GM19035 (cell line): Measurements from ENCODE around the gene SOD2.
"Not testable (repeated sequence)": the region's sequence is repeated elsewhere in the genome, so short reads cannot be mapped to it uniquely, and the experiment has no call there.

Experiments
- ATAC-seq: cut with Tn5 transposase; IDR thresholded peaks from one replicate; pipeline ENCODE4 v1.9.1; 2021; ENCODE audit not compliant: unreplicated experiment

The SOD2 gene

DNA sequence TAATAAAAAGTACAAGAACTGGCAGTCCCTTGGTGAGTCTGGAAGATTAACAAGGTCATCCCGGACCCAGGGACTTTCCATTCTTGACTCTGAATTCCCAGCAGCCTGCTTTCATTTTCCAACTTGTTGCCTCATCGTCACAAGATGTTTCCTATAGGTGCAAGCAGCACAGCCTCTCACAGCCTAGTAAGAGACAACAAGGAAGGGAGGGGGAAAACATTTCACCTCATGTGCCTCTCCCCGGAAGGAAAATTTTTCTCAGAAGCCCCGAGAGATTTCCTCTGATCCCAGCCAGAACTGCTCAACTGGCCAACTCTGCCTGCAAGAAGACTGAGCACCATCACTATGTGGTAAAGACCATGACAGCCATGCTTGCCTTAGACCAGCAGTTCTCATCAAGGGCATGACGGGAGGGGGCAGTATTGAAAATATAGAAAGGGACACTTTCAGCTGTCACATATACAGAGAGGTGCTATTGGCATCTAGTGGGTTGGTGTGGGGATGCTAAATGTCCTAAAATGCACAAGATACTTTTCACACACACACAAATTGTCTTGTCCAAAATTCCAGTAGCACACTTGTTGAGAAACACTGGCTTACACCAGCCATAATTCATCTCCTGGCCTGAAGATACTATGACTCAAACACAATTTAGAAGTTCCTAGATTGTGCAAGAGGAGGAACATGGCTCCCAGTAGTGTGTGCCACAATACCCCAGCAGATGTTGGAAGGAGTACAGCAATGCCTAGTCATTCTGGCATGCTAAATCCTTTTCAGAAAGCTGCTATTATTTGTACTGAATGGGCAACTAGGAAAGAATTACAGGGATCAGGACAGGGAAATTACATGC, 23.4 kb upstream of the SOD2 start:
- no peak for ATAC-seq

DNA sequence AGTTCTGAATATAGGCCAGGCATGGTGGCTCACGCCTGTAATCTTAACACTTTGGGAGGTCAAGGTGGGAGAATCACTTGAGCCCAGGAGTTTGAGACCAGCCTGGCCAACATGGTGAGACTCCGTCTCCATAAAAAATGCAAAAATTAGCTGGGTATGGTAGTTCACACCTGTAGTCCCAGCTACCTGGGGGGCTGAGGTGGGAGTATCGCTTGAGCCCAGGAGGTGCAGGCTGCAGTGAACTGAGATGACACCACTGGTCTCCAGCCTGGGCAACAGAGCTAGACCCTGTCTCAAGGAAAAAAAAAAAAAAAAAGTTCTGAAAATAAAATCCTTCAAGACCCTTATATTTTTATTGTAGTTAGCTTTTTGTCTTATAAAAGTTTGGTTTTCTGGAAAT, 22.6 kb upstream of the SOD2 start:
- no peak for ATAC-seq

DNA sequence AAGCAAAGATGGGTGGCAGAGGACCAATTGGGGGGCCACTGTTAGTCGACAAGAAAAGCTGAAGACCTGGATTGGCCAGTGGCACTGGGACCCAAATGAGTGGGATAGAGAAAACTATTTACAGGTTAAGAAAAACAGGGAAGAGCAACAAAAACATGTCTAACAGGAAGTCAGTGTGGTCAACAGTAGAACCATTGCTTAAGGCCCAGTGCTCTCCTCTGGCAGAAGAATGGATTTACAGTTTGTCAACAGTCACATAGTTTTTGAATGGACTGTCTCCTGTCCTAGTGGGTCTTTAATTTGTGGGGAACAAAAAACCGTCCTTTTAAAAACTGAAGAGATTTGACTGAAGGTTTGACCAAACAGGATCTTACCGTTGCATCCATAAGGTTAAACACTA, 22.1 kb upstream of the SOD2 start:
- no peak for ATAC-seq

GRCh38 chr6:159714404-159714803, 21.4 kb upstream of the SOD2 start:
- ATAC-seq: no peak

DNA sequence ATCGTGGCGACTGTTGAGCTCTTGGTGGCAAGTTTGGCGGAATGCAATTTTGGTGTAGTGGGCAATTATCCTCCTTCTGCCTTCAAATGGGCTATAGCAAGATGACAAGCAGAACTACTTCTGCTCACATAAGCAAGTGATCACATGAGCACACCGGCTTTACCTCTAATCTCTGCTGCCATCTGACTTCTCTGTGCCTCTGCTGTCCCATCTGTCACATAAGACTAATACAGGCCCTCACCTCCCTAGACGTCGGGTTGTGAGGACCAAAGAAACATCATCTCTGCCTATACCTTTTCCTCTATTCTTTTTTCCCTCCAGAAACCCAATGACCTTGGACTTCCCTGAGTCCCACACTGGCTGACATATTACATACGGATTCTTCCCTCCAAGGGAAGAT, 20.9 kb upstream of the SOD2 start:
- no peak for ATAC-seq

GRCh38 chr6:159712389-159712788, 19.3 kb upstream of the SOD2 start:
- not testable (repeated sequence) for ATAC-seq

GRCh38 chr6:159710603-159711002, 17.6 kb upstream of the SOD2 start:
- ATAC-seq: not testable (repeated sequence)

- no peak for ATAC-seq
Observed at GRCh38 chr6:159701413-159701999, 8.5 kb upstream of the SOD2 start.

- no peak for ATAC-seq
Observed at GRCh38 chr6:159700970-159701369, 7.9 kb upstream of the SOD2 start.

DNA sequence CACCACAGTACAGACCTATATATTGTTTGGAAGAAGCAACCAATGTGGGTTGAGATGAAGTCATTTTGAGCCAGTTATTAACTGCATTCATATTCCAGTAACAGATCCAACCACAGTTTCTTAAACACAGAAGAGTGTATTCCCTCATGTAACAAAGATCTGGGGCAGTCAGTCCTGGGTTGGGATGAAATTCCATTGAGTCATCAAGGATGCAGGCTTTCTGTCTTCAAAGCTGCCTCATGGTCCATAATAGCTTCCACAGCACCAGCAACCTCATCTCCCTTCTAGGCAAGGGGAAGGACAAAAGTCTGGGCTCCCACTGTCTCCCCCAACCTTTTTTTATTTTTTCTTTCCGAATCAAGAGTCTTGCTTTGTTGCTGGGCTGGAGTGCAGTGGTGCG, 2.9 kb upstream of the SOD2 start:
- ATAC-seq: no peak

GRCh38 chr6:159693894-159694545, 979 bp upstream of the SOD2 start:
- peak; percentile 1 for ATAC-seq

GRCh38 chr6:159692303-159693127, 526 bp downstream of the SOD2 start:
- ATAC-seq: peak; percentile 38

GRCh38 chr6:159691963-159692287, 1.1 kb downstream of the SOD2 start:
- ATAC-seq: no peak

GRCh38 chr6:159691133-159691962, 1.7 kb downstream of the SOD2 start:
- ATAC-seq: no peak

GRCh38 chr6:159690135-159690534, 2.9 kb downstream of the SOD2 start:
- not testable (repeated sequence) for ATAC-seq

- ATAC-seq: no peak
Observed at GRCh38 chr6:159689001-159689400, 4.0 kb downstream of the SOD2 start.

DNA sequence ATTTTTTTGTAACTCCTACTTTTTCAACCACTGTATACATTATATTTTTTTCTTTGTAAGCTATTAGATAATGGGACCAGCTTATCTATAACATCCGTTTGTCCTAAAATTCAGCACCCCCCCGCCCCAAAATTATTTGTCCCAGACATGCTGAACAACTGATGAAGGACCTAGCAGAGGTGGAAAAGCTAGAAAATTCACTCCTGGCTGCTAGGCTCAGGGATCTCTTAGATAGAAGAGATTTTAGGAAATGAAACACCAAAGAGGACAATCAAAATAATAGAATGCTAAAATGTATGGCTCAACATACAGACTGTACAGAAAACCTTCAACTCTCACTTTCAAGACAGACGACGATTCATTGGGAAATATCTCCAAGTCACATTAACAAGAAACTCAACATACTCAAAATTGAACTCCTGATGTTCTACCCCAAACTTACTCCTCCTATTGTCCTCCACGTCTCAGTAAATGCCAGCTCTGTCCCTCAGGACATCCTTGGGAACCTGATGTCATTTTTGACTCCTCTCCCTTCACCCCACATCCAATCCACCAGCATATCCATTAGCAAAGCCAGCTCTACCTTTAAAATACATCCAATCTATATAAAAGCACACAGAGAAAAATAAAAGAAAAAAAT, 4.7 kb downstream of the SOD2 start:
- ATAC-seq: no peak

- ATAC-seq: no peak
Observed at GRCh38 chr6:159687341-159687740, 5.7 kb downstream of the SOD2 start.

GRCh38 chr6:159686703-159687102, 6.3 kb downstream of the SOD2 start:
- ATAC-seq: no peak

GRCh38 chr6:159686040-159686439, 7.0 kb downstream of the SOD2 start:
- no peak for ATAC-seq
